GM12878 (cell line): ENCODE measurements around the gene MRPL18. TPM values are rescaled to one million over a fixed set of nuclear protein-coding genes. Genes with fewer than 3 reads are reported as not detected.

Experiments used
- ATAC-seq: fragments of 200-7000 bp; cut with Tn5 transposase; 3 replicates; pipeline ENCODE4 v1.9.1; 2020; ENCODE audit warnings: mild to moderate bottlenecking, moderate library complexity
- BruUV-seq: library from RNA; stranded (reverse); fragments of 400-500 nt; replicated peaks from 2 replicates; lab custom pipeline; 2021; lab: Mats Ljungman, UMichigan
- CTCF ChIA-PET: fragments of 300-600 bp; sonication (Branson Sonifier 250); formaldehyde crosslinking; extraction: SDS; loops from one replicate; lab custom pipeline; 2021; ENCODE audit warnings: inconsistent platforms; lab: Yijun Ruan, JAX
- POLR2A ChIA-PET: fragments of 350-600 bp; formaldehyde crosslinking; extraction: SDS; loops from one replicate; lab custom pipeline; 2021; ENCODE audit warnings: inconsistent platforms; lab: Charles Lee
- RAD21 ChIA-PET: fragments of 300-600 bp; sonication (Branson Sonifier 250); formaldehyde crosslinking; loops from one replicate; lab custom pipeline; 2023; ENCODE audit warnings: antibody characterized with exemption; ENCODE audit not compliant: unreplicated experiment; lab: Charles Lee
- SMC1A ChIA-PET: fragments of 300-600 bp; sonication (Branson Sonifier 250); formaldehyde crosslinking; loops from one replicate; lab custom pipeline; 2023; ENCODE audit not compliant: unreplicated experiment, uncharacterized antibody; lab: Charles Lee
- DNase-seq: peaks from one replicate; pipeline ENCODE4 v3.0.0-alpha.2; 2011; ENCODE audit warnings: low read depth, low spot score
- FAIRE-seq: peaks from 3 replicates; lab custom pipeline; 2011; peaks lifted over from hg19 to GRCh38; lab: Jason Lieb, UNC
- H2AFZ ChIP-seq: 2 replicates; pipeline ENCODE4 v1.6.0; 2011; ENCODE audit warnings: low read depth, low read length, control low read depth; ENCODE audit not compliant: control insufficient read depth
- H3K27ac ChIP-seq: 2 replicates; pipeline ENCODE4 v1.5.1; 2011; ENCODE audit warnings: control low read depth; ENCODE audit not compliant: control insufficient read depth, insufficient read depth
- H3K27me3 ChIP-seq, 2 experiments: replicated peaks in 1 of 2; 2 replicates each; pipeline versions ENCODE4 v1.6.0 to v1.6.1; 2011; ENCODE audit warnings: low read length in 1 of 2; ENCODE audit not compliant: control insufficient read depth in 2 of 2, insufficient read depth in 2 of 2
- H3K36me3 ChIP-seq, 2 experiments: 2 replicates each; pipeline ENCODE4 v1.5.1; 2011; ENCODE audit warnings: low read length in 1 of 2; ENCODE audit not compliant: control insufficient read depth in 2 of 2, insufficient read depth in 2 of 2
- H3K4me1 ChIP-seq: 2 replicates; pipeline ENCODE4 v1.6.1; 2011; ENCODE audit warnings: mild to moderate bottlenecking, low read length, moderate library complexity, mixed read lengths; ENCODE audit not compliant: control insufficient read depth, insufficient read depth
- H3K4me2 ChIP-seq: 2 replicates; pipeline ENCODE4 v1.6.0; 2011; ENCODE audit warnings: control low read depth; ENCODE audit not compliant: control insufficient read depth, insufficient read depth
- H3K4me3 ChIP-seq: fragments of 200-600 bp; sonication (generic); 2 replicates; pipeline ENCODE4 v1.5.1; 2016
- H3K79me2 ChIP-seq: 2 replicates; pipeline ENCODE4 v1.6.0; 2011; ENCODE audit warnings: low read length; ENCODE audit not compliant: control insufficient read depth, insufficient read depth
- H3K9ac ChIP-seq: 2 replicates; pipeline ENCODE4 v1.8.0; 2011; ENCODE audit warnings: low read length, control low read depth, mixed read lengths; ENCODE audit not compliant: control insufficient read depth, insufficient read depth
- H3K9me3 ChIP-seq: replicated peaks from 3 replicates; pipeline ENCODE4 v1.5.1; 2011; ENCODE audit warnings: mild to moderate bottlenecking, low read length; ENCODE audit not compliant: control insufficient read depth, insufficient read depth
- H4K20me1 ChIP-seq: 2 replicates; pipeline ENCODE4 v1.6.0; 2011; ENCODE audit not compliant: control insufficient read depth, insufficient read depth
- CHD2 ChIP-seq: IDR thresholded peaks from 2 replicates; pipeline ENCODE4 v1.6.1; 2011; ENCODE audit warnings: low read depth, low read length, improper control_type of control experiment, borderline replicate concordance
- LARP7 ChIP-seq: fragments of 450-650 bp; IDR thresholded peaks from 2 replicates; pipeline ENCODE4 v1.6.1; 2017; ENCODE audit warnings: mild to moderate bottlenecking
- NBN ChIP-seq: fragments of 450-650 bp; IDR thresholded peaks from 2 replicates; pipeline ENCODE4 v1.6.1; 2016
- NKRF ChIP-seq: fragments of 450-650 bp; conservative IDR thresholded peaks from 2 replicates; pipeline ENCODE4 v1.6.1; 2017; ENCODE audit warnings: mild to moderate bottlenecking, moderate library complexity
- NR2F1 ChIP-seq: fragments of 450-650 bp; conservative IDR thresholded peaks from 2 replicates; pipeline ENCODE4 v1.6.1; 2017; ENCODE audit warnings: mild to moderate bottlenecking
- PKNOX1 ChIP-seq: fragments of 450-650 bp; IDR thresholded peaks from 2 replicates; pipeline ENCODE4 v1.6.1; 2016; ENCODE audit warnings: mild to moderate bottlenecking
- POLR2AphosphoS2 ChIP-seq: IDR thresholded peaks from 2 replicates; pipeline ENCODE4 v1.6.1; 2011; ENCODE audit warnings: low read depth, mild to moderate bottlenecking, low read length, improper control_type of control experiment, moderate library complexity
- RB1 ChIP-seq: fragments of 450-650 bp; formaldehyde crosslinking; IDR thresholded peaks from 2 replicates; pipeline ENCODE4 v1.6.1; 2017; ENCODE audit warnings: mild to moderate bottlenecking, borderline replicate concordance
- RUNX3 ChIP-seq: IDR thresholded peaks from 2 replicates; pipeline ENCODE4 v1.6.1; 2012; ENCODE audit warnings: low read length, inconsistent platforms
- SRF ChIP-seq, 2 experiments: IDR thresholded peaks; 2 replicates each; pipeline ENCODE4 v1.6.1; 2011; ENCODE audit warnings: low read depth in 2 of 2, low read length in 2 of 2, mild to moderate bottlenecking in 1 of 2, moderate library complexity in 1 of 2
- ZBED1 ChIP-seq: IDR thresholded peaks from 2 replicates; pipeline ENCODE4 v1.6.1; 2016; ENCODE audit warnings: borderline replicate concordance
- WGBS: methylation state at CpG from one replicate; pipeline ENCODE4 v1.1.6; 2016; ENCODE audit warnings: low lambda C conversion rate; ENCODE audit not compliant: insufficient replicate concordance, insufficient coverage; ENCODE audit errors: missing lambda C conversion rate; 5-methylcytosine and 5-hydroxymethylcytosine counted together
- in situ Hi-C: fragments of 300-500 bp; cut with MboI; formaldehyde crosslinking; loops from 9 replicates; pipeline ENCODE4 v1.14.3; 2018; ENCODE audit warnings: mixed read lengths
- intact Hi-C: fragments of 100-400 bp; cut with micrococcal nuclease; formaldehyde crosslinking; loops from one replicate; pipeline ENCODE4 v1.14.2; 2022; ENCODE audit not compliant: unreplicated experiment
- polyA plus RNA-seq, 11 experiments: library from polyadenylated mRNA; depleted of rRNA in 4 of 11; unstranded in 6 of 11; stranded (reverse) in 5 of 11; fragments of >200 nt; fragmentation: Nextera tagmentation in 4 of 11; fragmentation: Illumina TruSeq in 1 of 11; extraction: Ambion mirVana in 4 of 11; extraction: Trizol in 1 of 11; gene quantifications; 1 replicate in 1 of 11; 2 replicates in 10 of 11; pipeline versions ENCODE4 v1.2.1 to v1.2.3, GENCODE V29; 2011 to 2016; ENCODE audit warnings: inconsistent platforms in 2 of 11, missing spikeins in 2 of 11, low read depth in 1 of 11
- total RNA-seq, 4 experiments: library from RNA; depleted of rRNA in 3 of 4; stranded (reverse); fragments of >200 nt in 3 of 4; fragmentation: Illumina TruSeq in 1 of 4; extraction: Trizol in 1 of 4; gene quantifications; 2 replicates each; pipeline versions ENCODE4 v1.2.1 to v1.2.3, GENCODE V29; 2013 to 2021
- TF ChIP-seq, protein P1 (sequence below): fragments of 450-650 bp; IDR thresholded peaks from 2 replicates; pipeline ENCODE4 v1.6.1; 2017; ENCODE audit warnings: low read depth, mild to moderate bottlenecking, moderate library complexity

MRPL18 gene
- total and polyA plus RNA-seq, 10 of the 15 experiments (the other 5 are each of a cell fraction or from before 2014, with no cell fraction given) = 68.5 to 203 (median 116) TPM

DNA sequence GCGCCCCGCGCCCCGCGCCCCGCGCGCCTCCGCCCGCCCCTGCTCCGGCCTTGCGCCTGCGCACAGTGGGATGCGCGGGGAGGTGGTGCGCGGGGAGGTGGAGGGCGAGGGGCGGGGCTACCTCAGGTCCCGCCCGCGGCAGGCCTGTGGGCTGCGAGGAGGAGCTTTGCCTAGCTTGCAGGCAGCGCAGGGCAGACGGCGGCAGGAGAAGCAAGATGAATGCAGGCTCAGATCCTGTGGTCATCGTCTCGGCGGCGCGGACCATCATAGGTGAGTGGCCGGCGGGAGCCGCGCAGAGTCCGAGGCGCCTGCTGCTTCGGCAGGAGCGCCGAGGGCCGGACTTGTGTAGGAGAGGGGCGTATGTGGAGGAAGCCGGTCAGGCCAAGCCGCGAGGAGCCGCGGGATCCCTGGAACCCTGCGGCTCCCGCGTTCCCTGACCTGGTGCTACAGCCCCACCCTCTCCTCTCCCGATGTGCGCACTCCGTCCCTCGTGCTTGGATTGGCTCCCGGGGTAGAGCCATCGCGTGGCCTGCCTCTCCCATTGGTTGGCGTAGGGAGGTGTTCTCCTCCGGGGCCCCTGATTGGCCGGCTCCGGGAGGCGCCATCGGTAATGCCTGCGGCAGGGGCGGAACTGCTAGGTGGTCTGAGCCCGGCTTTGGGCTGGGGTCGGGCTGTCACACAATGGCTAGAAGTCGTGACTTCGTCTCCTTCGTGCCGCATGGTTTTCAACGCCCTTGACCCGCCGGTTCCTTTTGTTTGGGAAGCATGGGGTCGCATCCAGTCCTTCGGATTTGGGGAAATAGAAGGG, 28.2 kb upstream of the MRPL18 start, which contains the start of gene ACAT2 (continued):
- TF ChIP-seq POLR2AphosphoS2 (no peak), RB1 (peak; percentile 82; the same call in 1 of the 2 replicates), PKNOX1 (peak; percentile 64), NBN (peak; percentile 64; the same call in 1 of the 2 replicates)

- BruUV-seq = no TSS peak
- POLR2A ChIA-PET = interaction anchor here (0.7 to 4.8 kb wide), 6 partner anchors 12 to 37 kb away, joined by 3 to 50 read pairs (median 6); partner anchors contain the start of genes MRPL18, TCP1 and WTAP
- H3K4me3 ChIP-seq = peak overlapping the region; percentile 93
- intact Hi-C loops = loop anchor here (1.0 to 2.0 kb wide), 3 partner anchors 27 to 70 kb away; partner anchors contain the start of genes SOD2 and TCP1
- no peaks in the 10 kb centered on the region for H3K27me3 ChIP-seq
- no peak for DNase-seq
- peak; percentile 49 for FAIRE-seq
- H4K20me1 ChIP-seq = no peaks in the 10 kb centered on the region
- RAD21 ChIA-PET = interaction anchor here (0.7 to 1.7 kb wide), 4 partner anchors 27 to 187 kb away, joined by 3 to 5 read pairs (median 4); partner anchors contain the start of genes MRPL18, SOD2, TCP1 and WTAP
- H3K9me3 ChIP-seq = no peaks in the 10 kb centered on the region
- ATAC-seq = peak; percentile 52
- peak overlapping the region; percentile 94 for H2AFZ ChIP-seq
- SMC1A ChIA-PET = interaction anchor here (0.8 to 3.6 kb wide), 6 partner anchors 20 to 179 kb away, joined by 3 to 18 read pairs (median 4); partner anchors contain the start of genes MRPL18 and TCP1
- H3K4me1 ChIP-seq = peaks cover 5% of the 10 kb centered on the region
- H3K36me3 ChIP-seq = peaks cover 4 to 20% of the 10 kb centered on the region in 2 experiments
- H3K4me2 ChIP-seq = peak overlapping the region; percentile 88
- in situ Hi-C loops = no loop called here
- peaks cover 26% of the 10 kb centered on the region for H3K79me2 ChIP-seq
- 3% methylated on average over 16 of the region's 16 CpGs for WGBS
- peak overlapping the region; percentile 81 for H3K9ac ChIP-seq
- CTCF ChIA-PET = interaction anchor here (0.7 to 1.7 kb wide), 7 partner anchors 18 to 72 kb away, joined by 3 to 5 read pairs (median 4); partner anchors contain the start of genes TCP1 and WTAP
- H3K27ac ChIP-seq = peak overlapping the region; percentile 89
- 0 out of 2 replicates have a peak, but pooled peaks have one; percentile 15 for TF ChIP-seq LARP7
- peak; percentile 90 for TF ChIP-seq NR2F1
- peak; percentile 84; the same call in 1 of the 2 replicates for TF ChIP-seq NKRF
- peak in 1 of 2 experiments; percentile 44; a peak in 3 of 4 replicates for TF ChIP-seq SRF (IDR thresholded peaks at IDR 0.05; ENCODE audit: low read depth in 2 of 2, low read length in 2 of 2)
- TF ChIP-seq, protein P1, sequence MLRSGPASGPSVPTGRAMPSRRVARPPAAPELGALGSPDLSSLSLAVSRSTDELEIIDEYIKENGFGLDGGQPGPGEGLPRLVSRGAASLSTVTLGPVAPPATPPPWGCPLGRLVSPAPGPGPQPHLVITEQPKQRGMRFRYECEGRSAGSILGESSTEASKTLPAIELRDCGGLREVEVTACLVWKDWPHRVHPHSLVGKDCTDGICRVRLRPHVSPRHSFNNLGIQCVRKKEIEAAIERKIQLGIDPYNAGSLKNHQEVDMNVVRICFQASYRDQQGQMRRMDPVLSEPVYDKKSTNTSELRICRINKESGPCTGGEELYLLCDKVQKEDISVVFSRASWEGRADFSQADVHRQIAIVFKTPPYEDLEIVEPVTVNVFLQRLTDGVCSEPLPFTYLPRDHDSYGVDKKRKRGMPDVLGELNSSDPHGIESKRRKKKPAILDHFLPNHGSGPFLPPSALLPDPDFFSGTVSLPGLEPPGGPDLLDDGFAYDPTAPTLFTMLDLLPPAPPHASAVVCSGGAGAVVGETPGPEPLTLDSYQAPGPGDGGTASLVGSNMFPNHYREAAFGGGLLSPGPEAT = peak; percentile 10; the same call in 1 of the 2 replicates
- peak; percentile 48; the same call in 1 of the 2 replicates for TF ChIP-seq RUNX3
- TF ChIP-seq ZBED1 = no peak
- TF ChIP-seq CHD2 = no peak
Measured at GRCh38 chr6:159762681-159763293, 27.5 kb upstream of the MRPL18 start.
